Stimulated activated naive B cell treated with anti-CD40 and anti-IgM and Interleukin-4, amounts not matched to agents 10 μg/mL and 1 μg/mL and 100 μg/mL, for 72 hours (primary cell): ENCODE measurements around the gene VCL.
"Not testable (repeated sequence)": the region's sequence is repeated elsewhere in the genome, so short reads cannot be mapped to it uniquely, and the experiment has no call there.

Experiments
- ATAC-seq, 2 donors: fragments of 150-1000 bp; cut with Tn5 transposase; replicated peaks; 2 replicates each; pipeline ENCODE4 v1.10.0; 2021; ENCODE audit warnings: moderate library complexity in 1 of 2
- DNase-seq: peaks from one replicate; pipeline ENCODE4 v3.0.0; 2021
- H3K27ac Mint-ChIP-seq: one replicate; pipeline ENCODE4 v1.8.0; 2022; ENCODE audit warnings: mild to moderate bottlenecking, mixed read lengths
- H3K27me3 Mint-ChIP-seq, 2 donors: one replicate each; pipeline ENCODE4 v1.8.0; 2022; ENCODE audit warnings: mixed read lengths in 2 of 2
- H3K36me3 Mint-ChIP-seq, 2 donors: one replicate each; pipeline ENCODE4 v1.8.0; 2022; ENCODE audit warnings: mixed read lengths in 2 of 2, mild to moderate bottlenecking in 1 of 2
- H3K4me1 Mint-ChIP-seq, 2 donors: one replicate each; pipeline ENCODE4 v1.8.0; 2022; ENCODE audit warnings: mixed read lengths in 2 of 2, mild to moderate bottlenecking in 1 of 2
- H3K4me3 Mint-ChIP-seq, 2 donors: one replicate each; pipeline ENCODE4 v1.8.0; 2022; ENCODE audit warnings: mild to moderate bottlenecking in 2 of 2, mixed read lengths in 2 of 2, moderate library complexity in 1 of 2
- H3K9me3 Mint-ChIP-seq, 2 donors: one replicate each; pipeline ENCODE4 v1.8.0; 2022; ENCODE audit warnings: mixed read lengths in 2 of 2, mild to moderate bottlenecking in 1 of 2

VCL gene

GRCh38 chr10:73983096-73984047 is 14.5 kb upstream of the VCL start:
- no peaks in the 10 kb centered on the region for H3K27me3 Mint-ChIP-seq
- no peaks in the 10 kb centered on the region for H3K36me3 Mint-ChIP-seq
- peak overlapping the region; percentile 33 for H3K27ac Mint-ChIP-seq
- no peak for DNase-seq
- H3K9me3 Mint-ChIP-seq, result no peaks in the 10 kb centered on the region
- H3K4me3 Mint-ChIP-seq, result peak overlapping the region in 1 of 2 donors; percentile 1
- peaks cover 15 to 30% of the 10 kb centered on the region in 2 donors for H3K4me1 Mint-ChIP-seq
- ATAC-seq, result peak; percentile 71 to 75

GRCh38 chr10:73989594-73990150 is 8.2 kb upstream of the VCL start:
- H3K27ac Mint-ChIP-seq, result peak overlapping the region; percentile 73
- no peaks in the 10 kb centered on the region for H3K36me3 Mint-ChIP-seq
- H3K9me3 Mint-ChIP-seq, result no peaks in the 10 kb centered on the region
- no peaks in the 10 kb centered on the region for H3K27me3 Mint-ChIP-seq
- no peak for DNase-seq
- peaks cover 18 to 37% of the 10 kb centered on the region in 2 donors for H3K4me1 Mint-ChIP-seq
- no peak for ATAC-seq
- no peak overlapping the region for H3K4me3 Mint-ChIP-seq

- ATAC-seq (no peak), DNase-seq (no peak)
- no peak overlapping the region for H3K4me3 Mint-ChIP-seq
- H3K27ac Mint-ChIP-seq, result peak overlapping the region; percentile 15
- no peaks in the 10 kb centered on the region for H3K9me3 Mint-ChIP-seq
- H3K27me3 Mint-ChIP-seq, result no peaks in the 10 kb centered on the region
- peaks cover 25 to 45% of the 10 kb centered on the region in 2 donors for H3K4me1 Mint-ChIP-seq
- no peaks in the 10 kb centered on the region for H3K36me3 Mint-ChIP-seq
Observed at GRCh38 chr10:73991203-73991883, 6.6 kb upstream of the VCL start.

- Mint-ChIP-seq H3K36me3 (no peaks in the 10 kb centered on the region), H3K27ac (peak overlapping the region; percentile 15), H3K4me1 (peaks cover 25 to 45% of the 10 kb centered on the region in 2 donors), H3K4me3 (peak overlapping the region in 1 of 2 donors; percentile 3), H3K9me3 (no peaks in the 10 kb centered on the region), H3K27me3 (no peaks in the 10 kb centered on the region)
- peak; percentile 87 to 90 for ATAC-seq
- peak; percentile 47 for DNase-seq
Observed at GRCh38 chr10:73991884-73992245, 6.1 kb upstream of the VCL start.

- H3K4me3 Mint-ChIP-seq, result peak overlapping the region; percentile 1 to 31
- no peaks in the 10 kb centered on the region for H3K27me3 Mint-ChIP-seq
- H3K27ac Mint-ChIP-seq, result peak overlapping the region; percentile 78
- DNase-seq (no peak), ATAC-seq (peak; percentile 8 to 12)
- peaks cover 25 to 45% of the 10 kb centered on the region in 2 donors for H3K4me1 Mint-ChIP-seq
- H3K36me3 Mint-ChIP-seq, result no peaks in the 10 kb centered on the region
- no peaks in the 10 kb centered on the region for H3K9me3 Mint-ChIP-seq
Observed at GRCh38 chr10:73992899-73993788, 4.8 kb upstream of the VCL start.

GRCh38 chr10:73995035-73995358 is 2.9 kb upstream of the VCL start:
- peaks cover 12 to 14% of the 10 kb centered on the region in 2 donors for H3K36me3 Mint-ChIP-seq
- H3K9me3 Mint-ChIP-seq, result no peaks in the 10 kb centered on the region
- peak overlapping the region; percentile 37 for H3K27ac Mint-ChIP-seq
- peak overlapping the region in 1 of 2 donors; percentile 23 for H3K4me3 Mint-ChIP-seq
- peaks cover 33 to 56% of the 10 kb centered on the region in 2 donors for H3K4me1 Mint-ChIP-seq
- H3K27me3 Mint-ChIP-seq, result no peaks in the 10 kb centered on the region
- no peak for ATAC-seq
- no peak for DNase-seq

GRCh38 chr10:73997461-73997786 is 492 bp upstream of the VCL start:
- peaks cover 22 to 24% of the 10 kb centered on the region in 2 donors for H3K36me3 Mint-ChIP-seq
- peak overlapping the region; percentile 89 to 98 for H3K4me3 Mint-ChIP-seq
- H3K27me3 Mint-ChIP-seq, result no peaks in the 10 kb centered on the region
- ATAC-seq (peak; percentile 51 to 76), DNase-seq (no peak)
- H3K9me3 Mint-ChIP-seq, result no peaks in the 10 kb centered on the region
- H3K27ac Mint-ChIP-seq, result peak overlapping the region; percentile 95
- H3K4me1 Mint-ChIP-seq, result peaks cover 32 to 67% of the 10 kb centered on the region in 2 donors

- Mint-ChIP-seq H3K27ac (peak overlapping the region; percentile 89), H3K4me3 (peak overlapping the region; percentile 89 to 98), H3K36me3 (peaks cover 24 to 32% of the 10 kb centered on the region in 2 donors), H3K9me3 (no peaks in the 10 kb centered on the region), H3K27me3 (no peaks in the 10 kb centered on the region), H3K4me1 (peaks cover 30 to 65% of the 10 kb centered on the region in 2 donors)
- DNase-seq, result no peak
- ATAC-seq, result no peak
Observed at GRCh38 chr10:73998623-73998928, 660 bp downstream of the VCL start.

GRCh38 chr10:73998929-73999691 is 1.2 kb downstream of the VCL start:
- no peak for ATAC-seq
- peak overlapping the region; percentile 89 to 98 for H3K4me3 Mint-ChIP-seq
- peaks cover 24 to 32% of the 10 kb centered on the region in 2 donors for H3K36me3 Mint-ChIP-seq
- H3K4me1 Mint-ChIP-seq, result peaks cover 28 to 61% of the 10 kb centered on the region in 2 donors
- DNase-seq, result no peak
- H3K9me3 Mint-ChIP-seq, result no peaks in the 10 kb centered on the region
- peak overlapping the region; percentile 89 for H3K27ac Mint-ChIP-seq
- H3K27me3 Mint-ChIP-seq, result no peaks in the 10 kb centered on the region

GRCh38 chr10:73999703-74000102 is 1.8 kb downstream of the VCL start:
- Mint-ChIP-seq H3K27ac (no peak overlapping the region), H3K9me3 (no peaks in the 10 kb centered on the region), H3K27me3 (no peaks in the 10 kb centered on the region), H3K4me3 (peak overlapping the region; percentile 89 to 98), H3K36me3 (peaks cover 24 to 32% of the 10 kb centered on the region in 2 donors), H3K4me1 (peaks cover 29 to 58% of the 10 kb centered on the region in 2 donors)
- no peak for DNase-seq
- ATAC-seq, result no peak

GRCh38 chr10:74000244-74000643 is 2.3 kb downstream of the VCL start:
- peak overlapping the region in 1 of 2 donors; percentile 89 for H3K4me3 Mint-ChIP-seq
- not testable (repeated sequence) for ATAC-seq, H3K27me3 Mint-ChIP-seq, H3K9me3 Mint-ChIP-seq, DNase-seq
- H3K4me1 Mint-ChIP-seq, result peaks cover 25 to 56% of the 10 kb centered on the region in 2 donors
- peaks cover 24 to 32% of the 10 kb centered on the region in 2 donors for H3K36me3 Mint-ChIP-seq
- peak overlapping the region; percentile 59 for H3K27ac Mint-ChIP-seq

- ATAC-seq (no peak), DNase-seq (no peak)
- H3K36me3 Mint-ChIP-seq, result peaks cover 24 to 32% of the 10 kb centered on the region in 2 donors
- no peaks in the 10 kb centered on the region for H3K9me3 Mint-ChIP-seq
- peaks cover 21 to 52% of the 10 kb centered on the region in 2 donors for H3K4me1 Mint-ChIP-seq
- H3K27ac Mint-ChIP-seq, result no peak overlapping the region
- no peaks in the 10 kb centered on the region for H3K27me3 Mint-ChIP-seq
- H3K4me3 Mint-ChIP-seq, result peak overlapping the region; percentile 0 to 4
Observed at GRCh38 chr10:74000892-74001669, 3.2 kb downstream of the VCL start.

- H3K9me3 Mint-ChIP-seq, result no peaks in the 10 kb centered on the region
- H3K4me1 Mint-ChIP-seq, result peaks cover 27 to 70% of the 10 kb centered on the region in 2 donors
- no peak for ATAC-seq
Observed at GRCh38 chr10:74006269-74006668, 8.4 kb downstream of the VCL start.

More at GRCh38 chr10:74006269-74006668, 8.4 kb downstream of the VCL start:
- H3K27me3 Mint-ChIP-seq, result no peaks in the 10 kb centered on the region
- H3K27ac Mint-ChIP-seq, result no peak overlapping the region
- no peak for DNase-seq
- H3K36me3 Mint-ChIP-seq, result peaks cover 16 to 26% of the 10 kb centered on the region in 2 donors
- no peak overlapping the region for H3K4me3 Mint-ChIP-seq
